ENCODE measurements around the gene OSGEPL1.

Gene OSGEPL1

GRCh38 chr2:189698020-189698887, 64.3 kb downstream of the OSGEPL1 start:
- no peak overlapping the region for H3K27ac Mint-ChIP-seq
- no peaks in the 10 kb centered on the region for H3K9me3 Mint-ChIP-seq
- no peak overlapping the region for H3K4me3 Mint-ChIP-seq
- H3K27me3 Mint-ChIP-seq: no peaks in the 10 kb centered on the region
- no peaks in the 10 kb centered on the region for H3K4me1 Mint-ChIP-seq (ENCODE audit: low read depth)
- no peaks in the 10 kb centered on the region for H3K36me3 Mint-ChIP-seq (ENCODE audit: low read depth)
